Endothelial cell of umbilical vein (primary cell): Measurements from ENCODE around the gene WDR86. TPM values are rescaled to one million over a fixed set of nuclear protein-coding genes. Genes with fewer than 3 reads are reported as not detected.

Experiments used
- BruUV-seq: library from RNA; stranded (reverse); fragments of 400-500 nt; replicated peaks from 2 replicates; lab custom pipeline; 2021; lab: Mats Ljungman, UMichigan
- CTCF ChIA-PET: fragments of 300-600, 350-600 bp; sonication (Branson Sonifier 250); formaldehyde crosslinking; loops from one replicate; lab custom pipeline; 2021; ENCODE audit warnings: antibody characterized with exemption, inconsistent platforms; lab: Charles Lee
- POLR2A ChIA-PET: fragments of 300-600, 350-600 bp; sonication (Branson Sonifier 250); formaldehyde crosslinking; loops from one replicate; lab custom pipeline; 2021; ENCODE audit warnings: antibody characterized with exemption, inconsistent platforms; lab: Charles Lee
- DNase-seq: peaks from one replicate; pipeline ENCODE4 v3.0.0-alpha.2; 2011; ENCODE audit warnings: low read depth, low spot score
- FAIRE-seq: peaks from 2 replicates; lab custom pipeline; 2011; peaks lifted over from hg19 to GRCh38; lab: Jason Lieb, UNC
- H2AFZ ChIP-seq: 2 replicates; pipeline ENCODE4 v1.6.0; 2012; ENCODE audit warnings: low read depth, low read length, control low read depth, inconsistent platforms
- H3K27ac ChIP-seq: 2 replicates; pipeline ENCODE4 v1.5.1; 2011; ENCODE audit warnings: low read depth, mild to moderate bottlenecking, control low read depth, low read length, moderate library complexity; ENCODE audit not compliant: insufficient read depth
- H3K27me3 ChIP-seq, 2 experiments: 2 replicates each; pipeline versions ENCODE4 v1.6.0 to v1.6.1; 2011; ENCODE audit warnings: low read length in 2 of 2, mixed read lengths in 1 of 2; ENCODE audit not compliant: control insufficient read depth in 2 of 2, insufficient read depth in 2 of 2
- H3K36me3 ChIP-seq, 2 experiments: 2 replicates in 1 of 2; 3 replicates in 1 of 2; pipeline ENCODE4 v1.5.1; 2011; ENCODE audit warnings: low read length in 2 of 2, mild to moderate bottlenecking in 1 of 2, moderate library complexity in 1 of 2; ENCODE audit not compliant: control insufficient read depth in 2 of 2, insufficient read depth in 2 of 2; ENCODE audit errors: extremely low read depth in 1 of 2
- H3K4me1 ChIP-seq: 3 replicates; pipeline ENCODE4 v1.5.1; 2011; ENCODE audit warnings: mild to moderate bottlenecking, low read length; ENCODE audit not compliant: control insufficient read depth, insufficient read depth; ENCODE audit errors: extremely low read depth
- H3K4me2 ChIP-seq: 2 replicates; pipeline ENCODE4 v1.6.1; 2011; ENCODE audit warnings: low read length, control low read depth, mixed read lengths; ENCODE audit not compliant: insufficient read depth
- H3K4me3 ChIP-seq, 3 experiments: fragments of 200-600 bp in 1 of 3; sonication (generic), shearing (Covaris generic) in 1 of 3; replicated peaks in 1 of 3; 2 replicates each; pipeline ENCODE4 v1.5.1; 2011 to 2016; ENCODE audit warnings: control low read depth in 3 of 3, low read length in 3 of 3, mild to moderate bottlenecking in 2 of 3, inconsistent platforms in 1 of 3, low read depth in 1 of 3, moderate library complexity in 1 of 3; ENCODE audit not compliant: insufficient read depth in 1 of 3
- H3K79me2 ChIP-seq: 2 replicates; pipeline ENCODE4 v1.6.0; 2012; ENCODE audit warnings: low read length, inconsistent platforms; ENCODE audit not compliant: control insufficient read depth, insufficient read depth
- H3K9ac ChIP-seq: replicated peaks from 2 replicates; pipeline ENCODE3; 2011; ENCODE audit warnings: low read length, control low read depth; ENCODE audit not compliant: insufficient read depth; ENCODE audit errors: extremely low read depth
- H3K9me1 ChIP-seq: replicated peaks from 3 replicates; pipeline ENCODE4 v1.6.0; 2011; ENCODE audit warnings: mild to moderate bottlenecking, low read length; ENCODE audit not compliant: control insufficient read depth, insufficient read depth; ENCODE audit errors: extremely low read depth
- H3K9me3 ChIP-seq: replicated peaks from 2 replicates; pipeline ENCODE4 v1.5.1; 2012; ENCODE audit warnings: low read length, inconsistent platforms; ENCODE audit not compliant: control insufficient read depth, insufficient read depth
- H4K20me1 ChIP-seq: replicated peaks from 2 replicates; pipeline ENCODE3; 2011; ENCODE audit warnings: mild to moderate bottlenecking, low read length; ENCODE audit not compliant: control insufficient read depth, insufficient read depth; ENCODE audit errors: extremely low read depth
- CTCF ChIP-seq, 2 donors: IDR thresholded peaks; 1 replicate in 1 of 2; 2 replicates in 1 of 2; pipeline ENCODE4 v1.5.1; 2011; ENCODE audit warnings: low read length in 2 of 2, mild to moderate bottlenecking in 2 of 2, moderate library complexity in 2 of 2, control low read depth in 1 of 2, inconsistent platforms in 1 of 2, low read depth in 1 of 2; ENCODE audit not compliant: insufficient read depth in 1 of 2; ENCODE audit errors: extremely low read depth in 1 of 2
- EZH2 ChIP-seq: IDR thresholded peaks from 2 replicates; pipeline ENCODE4 v1.6.1; 2012; ENCODE audit warnings: borderline replicate concordance, low read depth, mild to moderate bottlenecking, moderate library complexity, low read length, inconsistent platforms; ENCODE audit not compliant: severe bottlenecking
- FOS ChIP-seq: IDR thresholded peaks from 2 replicates; pipeline ENCODE4 v1.6.1; 2011; ENCODE audit warnings: mild to moderate bottlenecking, low read length, moderate library complexity, borderline replicate concordance; ENCODE audit not compliant: insufficient read depth
- GATA2 ChIP-seq: IDR thresholded peaks from 2 replicates; pipeline ENCODE4 v1.7.0; 2011; ENCODE audit warnings: low read depth, mild to moderate bottlenecking, moderate library complexity, mixed read lengths, low read length; ENCODE audit not compliant: insufficient read length, insufficient read depth
- JUN ChIP-seq: IDR thresholded peaks from 2 replicates; pipeline ENCODE4 v1.6.1; 2011; ENCODE audit warnings: borderline replicate concordance, low read depth; ENCODE audit not compliant: insufficient read length, insufficient read depth
- MAX ChIP-seq: IDR thresholded peaks from 2 replicates; pipeline ENCODE4 v1.6.1; 2011; ENCODE audit not compliant: insufficient read depth, insufficient read length
- MYC ChIP-seq: IDR thresholded peaks from one replicate; pipeline ENCODE4 v1.6.1; 2011; ENCODE audit warnings: mild to moderate bottlenecking, low read depth, low read length
- POLR2A ChIP-seq: IDR thresholded peaks from 2 replicates; pipeline ENCODE4 v1.6.1; 2012; ENCODE audit warnings: low read depth, mild to moderate bottlenecking, control low read depth, low read length
- POLR2AphosphoS5 ChIP-seq: IDR thresholded peaks from 2 replicates; pipeline ENCODE4 v1.6.1; 2012; ENCODE audit warnings: low read depth, mild to moderate bottlenecking, control low read depth, low read length, moderate library complexity; ENCODE audit not compliant: insufficient read depth
- dilution Hi-C: fragments of 300-500 bp; cut with MboI; formaldehyde crosslinking; loops from one replicate; pipeline ENCODE4 v1.15.0; 2019; ENCODE audit warnings: low sequenced_read_pairs; ENCODE audit not compliant: extremely low pct_ligation_motif_present
- intact Hi-C: fragments of 100-400 bp; cut with micrococcal nuclease; formaldehyde crosslinking; loops from one replicate; pipeline ENCODE4 v1.10.0; 2022
- polyA plus RNA-seq, 4 experiments: library from polyadenylated mRNA; depleted of rRNA in 3 of 4; stranded (reverse) in 3 of 4; unstranded in 1 of 4; fragments of >200 nt; gene quantifications; 2 replicates each; pipeline versions ENCODE4 v1.2.1 to v1.2.3, GENCODE V29; 2011 to 2012; ENCODE audit warnings: missing spikeins in 1 of 4
- total RNA-seq: library from RNA; stranded (reverse); gene quantifications from 2 replicates; pipeline ENCODE4 v1.2.3, GENCODE V29; 2021

WDR86 gene
- total and polyA plus RNA-seq, 2 donors (not counting 3 experiments of a cell fraction or from before 2014, with no cell fraction given): not detected

DNA sequence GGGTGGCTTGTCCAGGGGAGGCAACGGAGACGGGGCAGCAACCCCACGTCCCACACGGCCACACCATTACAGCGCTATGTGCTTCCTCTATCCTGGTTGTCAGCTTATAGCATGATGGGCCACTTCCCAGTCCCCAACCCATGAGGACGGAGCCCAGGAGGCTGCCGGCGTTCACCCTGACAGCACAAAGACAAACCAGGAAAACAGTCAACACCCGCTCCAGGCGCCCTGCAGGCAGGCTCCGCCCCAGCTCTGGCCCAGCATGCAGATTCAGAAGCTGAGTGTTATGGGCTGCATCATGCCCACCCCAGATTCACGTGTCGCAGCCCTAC is 14.8 kb downstream of the WDR86 start:
- no peak for DNase-seq
- Histone ChIP-seq H2AFZ (no peak overlapping the region), H3K4me2 (no peak overlapping the region), H3K9me3 (no peaks in the 10 kb centered on the region), H4K20me1 (no peaks in the 10 kb centered on the region), H3K4me3 (no peak overlapping the region), H3K79me2 (no peaks in the 10 kb centered on the region), H3K27me3 (no peaks in the 10 kb centered on the region), H3K36me3 (no peaks in the 10 kb centered on the region), H3K27ac (no peak overlapping the region), H3K4me1 (no peaks in the 10 kb centered on the region), H3K9me1 (no peaks in the 10 kb centered on the region), H3K9ac (no peak overlapping the region)
- BruUV-seq: no TSS peak
- dilution Hi-C loops (no loop called here), intact Hi-C loops (no loop called here)
- no peak for TF ChIP-seq FOS
- TF ChIP-seq MAX: no peak
- TF ChIP-seq MYC: no peak
- TF ChIP-seq JUN: no peak
- TF ChIP-seq POLR2A: no peak
- TF ChIP-seq GATA2: no peak
- no peak for TF ChIP-seq EZH2
- no peak for TF ChIP-seq CTCF (IDR thresholded peaks at IDR 0.05; ENCODE audit: extremely low read depth in 1 of 2, insufficient read depth in 1 of 2, low read depth in 1 of 2, low read length in 2 of 2)
- TF ChIP-seq POLR2AphosphoS5: no peak
- POLR2A ChIA-PET: no interaction called here
- CTCF ChIA-PET: no interaction called here
- FAIRE-seq: no peak
